ENCODE data around the gene DUSP1.
A peak's percentile ranks its signal among the peaks of the same experiment; 100 is the strongest.
"Not testable (repeated sequence)": the region's sequence is repeated elsewhere in the genome, so short reads cannot be mapped to it uniquely, and the experiment has no call there.

DUSP1 gene, protein sequence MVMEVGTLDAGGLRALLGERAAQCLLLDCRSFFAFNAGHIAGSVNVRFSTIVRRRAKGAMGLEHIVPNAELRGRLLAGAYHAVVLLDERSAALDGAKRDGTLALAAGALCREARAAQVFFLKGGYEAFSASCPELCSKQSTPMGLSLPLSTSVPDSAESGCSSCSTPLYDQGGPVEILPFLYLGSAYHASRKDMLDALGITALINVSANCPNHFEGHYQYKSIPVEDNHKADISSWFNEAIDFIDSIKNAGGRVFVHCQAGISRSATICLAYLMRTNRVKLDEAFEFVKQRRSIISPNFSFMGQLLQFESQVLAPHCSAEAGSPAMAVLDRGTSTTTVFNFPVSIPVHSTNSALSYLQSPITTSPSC

GRCh38 chr5:172770675-172771438, at the start of gene DUSP1:
DUSP1 (minus strand) TSS chr5:172771195; CDS start chr5:172770952, 243 bp downstream.
- no peak for DNase-seq

DNA sequence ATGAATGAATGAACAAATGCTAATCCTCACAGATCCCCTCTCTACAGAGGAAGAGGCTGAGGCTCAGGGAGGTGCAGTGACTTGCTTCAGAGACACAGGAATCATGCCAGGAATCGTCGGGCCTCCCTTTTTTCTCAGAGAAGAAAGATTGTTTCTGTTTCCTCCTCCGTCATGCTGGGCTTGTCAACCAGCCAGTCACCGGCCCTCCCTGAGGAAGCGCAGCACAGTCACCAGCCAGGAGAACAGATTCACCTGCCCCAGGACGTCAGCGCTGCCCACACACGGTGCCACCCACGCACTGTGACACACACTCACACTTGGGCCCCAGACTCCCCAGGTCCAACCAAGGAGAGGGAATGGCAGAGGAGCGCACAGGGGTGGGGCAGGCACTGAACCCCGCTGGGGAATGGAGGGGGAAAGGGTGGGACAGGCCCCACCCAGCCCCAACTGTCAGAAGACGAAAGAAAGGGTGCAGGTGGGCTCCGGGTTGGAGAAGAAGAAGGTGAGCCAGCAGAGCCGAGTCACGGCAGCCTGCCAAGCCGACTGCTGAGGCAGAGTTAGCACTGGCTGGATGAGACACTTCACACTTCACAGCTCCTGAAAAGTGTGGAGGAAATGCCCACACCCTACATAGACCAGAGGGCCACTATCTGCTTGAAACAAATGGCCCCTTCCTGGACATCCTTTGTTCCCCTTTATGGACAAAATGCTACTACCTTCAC, 49.2 kb upstream of the DUSP1 start:
- DNase-seq, result no peak

- no peak for DNase-seq
Measured at GRCh38 chr5:172819569-172819968, 48.6 kb upstream of the DUSP1 start.

DNA sequence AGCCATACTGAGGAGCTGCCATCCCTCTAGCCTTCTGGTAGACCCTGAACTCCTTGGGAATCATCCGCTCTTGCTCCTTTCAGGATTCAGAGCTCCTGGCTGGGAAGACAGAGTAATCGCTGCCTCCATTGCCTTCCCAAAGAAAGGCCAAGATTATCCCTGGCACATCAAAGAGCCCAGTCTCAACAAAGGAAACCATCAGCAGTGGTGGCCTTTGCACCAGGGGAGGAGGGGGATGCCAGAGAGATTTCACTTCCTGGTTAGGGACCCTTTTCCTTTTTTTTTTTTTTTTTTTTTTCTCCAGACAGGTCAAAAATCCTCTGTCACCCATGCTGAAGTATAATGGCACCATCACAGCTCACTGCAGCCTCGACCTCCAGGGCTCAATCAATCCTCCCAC, 47.1 kb upstream of the DUSP1 start:
- DNase-seq, result no peak

GRCh38 chr5:172817664-172818063, 46.7 kb upstream of the DUSP1 start:
- DNase-seq, result no peak

GRCh38 chr5:172816925-172817562, 46.0 kb upstream of the DUSP1 start:
- no peak for DNase-seq

GRCh38 chr5:172815631-172816030, 44.6 kb upstream of the DUSP1 start:
- DNase-seq, result no peak

- not testable (repeated sequence) for DNase-seq
Measured at GRCh38 chr5:172810996-172811395, 40.0 kb upstream of the DUSP1 start.

DNA sequence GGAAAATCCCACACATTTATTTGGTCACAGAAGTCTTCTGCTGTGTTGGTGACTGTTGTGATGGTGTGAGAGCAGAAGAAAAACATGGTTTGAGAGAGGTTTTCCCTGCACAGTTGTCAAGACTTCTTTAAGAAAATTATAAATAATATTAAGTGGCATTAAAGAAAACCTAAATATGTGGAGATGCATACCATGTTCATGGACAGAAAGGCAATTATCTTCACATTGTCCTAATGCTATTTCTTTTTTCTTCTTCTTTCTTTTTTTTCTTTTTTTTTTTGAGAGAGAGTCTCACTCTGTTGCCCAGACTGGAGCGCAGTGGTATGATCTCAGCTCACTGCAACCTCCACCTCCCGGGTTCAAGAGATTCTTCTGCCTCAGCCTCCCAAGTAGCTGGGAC, 38.8 kb upstream of the DUSP1 start:
- no peak for DNase-seq

- no peak for DNase-seq
Measured at GRCh38 chr5:172807766-172808311, 36.8 kb upstream of the DUSP1 start.

- DNase-seq, result no peak
Measured at GRCh38 chr5:172806897-172807672, 36.1 kb upstream of the DUSP1 start.

DNA sequence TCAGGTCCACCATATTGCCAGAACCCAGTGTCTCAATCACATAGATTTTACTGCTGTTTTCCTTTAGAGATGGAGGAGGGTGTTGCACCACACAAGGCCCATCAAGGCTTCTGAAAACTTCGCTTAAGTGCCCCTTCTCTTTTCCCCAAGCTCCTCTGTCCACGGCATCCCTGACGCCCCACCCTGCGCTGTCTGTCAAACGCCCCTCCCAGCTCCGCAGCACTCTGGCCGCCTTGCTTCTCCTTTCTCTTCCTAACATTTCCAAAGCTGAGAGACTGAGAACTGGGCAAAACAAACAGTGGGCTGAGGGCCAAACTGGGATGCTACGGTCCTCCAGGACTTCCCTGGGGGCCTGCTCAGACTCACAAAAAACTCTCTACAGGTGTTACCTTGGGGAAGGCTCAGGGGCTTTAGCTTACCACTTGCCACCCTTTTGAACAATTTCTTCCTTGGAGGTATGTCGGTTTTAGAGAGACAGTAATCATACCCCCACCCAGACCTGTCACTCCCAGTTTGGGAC, 34.8 kb upstream of the DUSP1 start:
- DNase-seq, result no peak

- no peak for DNase-seq
Measured at GRCh38 chr5:172805018-172805683, 34.2 kb upstream of the DUSP1 start.

DNA sequence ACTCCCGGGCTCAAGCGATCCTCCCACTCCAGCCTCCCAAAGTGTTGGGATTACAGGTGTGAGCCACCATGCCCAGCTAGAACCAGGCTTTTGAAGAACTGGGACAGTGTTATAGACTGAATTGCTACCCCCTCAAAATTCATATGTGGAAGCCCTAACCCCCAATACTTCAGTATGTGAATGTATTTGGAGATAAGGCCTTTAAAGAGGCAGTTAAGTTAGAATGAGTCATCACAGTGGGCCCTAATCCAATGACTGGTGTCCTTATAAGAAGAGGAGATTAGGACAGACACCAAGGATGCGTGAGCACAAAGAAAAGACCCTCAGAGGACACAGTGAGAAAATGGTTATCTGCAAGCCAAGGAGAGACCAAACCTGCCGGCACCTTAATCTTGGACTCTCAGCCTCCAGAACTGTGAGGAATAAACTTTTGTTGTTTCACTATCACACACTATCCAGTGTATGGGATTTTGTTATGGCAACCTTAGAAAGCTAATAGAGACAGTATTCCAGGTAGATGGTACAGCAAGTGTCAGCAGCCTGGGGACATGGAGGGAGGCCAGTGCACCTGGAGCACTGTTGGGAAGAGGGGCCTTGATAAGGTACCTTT, 31.7 kb upstream of the DUSP1 start:
- no peak for DNase-seq

- DNase-seq, result no peak
Measured at GRCh38 chr5:172802112-172802511, 31.1 kb upstream of the DUSP1 start.

DNA sequence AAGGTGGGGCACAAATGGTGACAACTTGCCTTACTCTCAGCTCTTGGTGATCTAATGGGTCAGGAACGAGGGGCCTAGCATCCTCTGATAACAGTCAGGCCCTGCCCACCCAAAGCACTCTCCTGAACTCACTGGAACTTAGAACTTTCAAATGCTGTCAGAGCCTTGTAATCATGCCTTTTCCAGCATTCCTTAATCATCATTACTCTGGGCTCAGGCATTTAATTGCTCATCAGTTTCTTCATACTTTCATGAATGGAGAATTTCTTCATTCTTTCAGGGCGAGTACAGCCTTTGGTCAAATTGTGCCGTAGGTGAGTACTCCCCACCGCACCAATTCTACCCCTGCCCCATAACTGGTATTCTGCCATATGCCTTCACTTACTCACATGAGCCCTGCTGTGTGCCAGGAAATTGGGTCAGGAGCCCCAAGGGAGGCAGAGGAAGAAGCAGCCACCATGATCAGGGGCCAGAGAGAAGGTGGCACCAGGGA, 30.2 kb upstream of the DUSP1 start:
- no peak for DNase-seq

DNA sequence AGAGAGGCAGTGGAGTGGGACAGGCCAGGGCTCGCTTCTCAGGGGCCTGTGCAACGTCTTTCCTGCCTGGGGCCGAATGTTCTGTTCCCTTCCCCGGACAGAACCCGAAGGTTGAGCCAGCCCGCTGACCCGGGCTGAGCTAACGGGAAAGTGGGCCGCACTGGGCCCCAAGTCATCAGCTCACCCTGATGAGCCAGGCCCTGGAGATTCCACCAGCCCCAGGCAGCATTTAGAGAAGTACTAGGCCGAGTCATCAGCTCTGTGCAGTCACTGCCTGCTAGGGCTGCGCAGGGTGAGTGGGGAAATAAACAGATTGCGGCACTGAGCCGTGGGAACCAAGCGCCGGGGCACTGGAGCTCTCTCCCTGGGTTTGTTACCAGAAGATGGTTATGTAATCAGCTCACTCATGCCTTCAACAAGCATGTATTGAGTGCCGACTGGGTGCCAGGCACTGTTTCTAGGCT, 29.1 kb upstream of the DUSP1 start:
- peak; percentile 82 for DNase-seq

DNA sequence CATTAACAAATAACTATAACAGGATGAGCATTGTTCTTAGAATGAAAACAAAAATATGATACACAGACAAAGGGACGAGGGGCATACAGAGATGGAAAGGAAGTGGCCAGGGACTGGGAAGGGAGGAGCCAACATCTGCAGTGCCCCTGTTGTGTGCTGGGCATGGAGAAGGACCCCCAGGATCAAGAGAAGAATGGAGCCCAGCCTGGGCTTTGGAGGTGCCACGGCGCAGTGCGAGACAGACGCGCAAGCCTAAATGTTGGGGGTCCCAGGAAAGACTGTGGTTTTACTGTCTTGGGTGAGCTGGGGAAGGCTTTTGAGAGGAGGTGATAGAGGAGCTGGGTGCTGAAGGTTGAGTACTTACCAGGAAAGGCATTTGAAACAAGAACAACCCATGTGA, 28.4 kb upstream of the DUSP1 start:
- DNase-seq, result no peak

- peak; percentile 64 for DNase-seq
Measured at GRCh38 chr5:172798422-172799215, 27.6 kb upstream of the DUSP1 start.
